NOMO-1 (cell line): Measurements from ENCODE around the gene UFSP1.
A peak's percentile ranks its signal among the peaks of the same experiment; 100 is the strongest.
"Not testable (repeated sequence)": the region's sequence is repeated elsewhere in the genome, so short reads cannot be mapped to it uniquely, and the experiment has no call there.

ENCODE experiments used
- DNase-seq, 2 experiments: peaks; one replicate each; lab custom pipeline; 2025; ENCODE audit not compliant: unreplicated experiment in 2 of 2; lab: John Stamatoyannopoulos, UW

UFSP1 gene

GRCh38 chr7:100888988-100889750 lies at the start of gene UFSP1:
Gene UFSP1 (minus strand): TSS chr7:100889715. CDS start chr7:100889271, 444 bp downstream.
- DNase-seq = no peak

DNA sequence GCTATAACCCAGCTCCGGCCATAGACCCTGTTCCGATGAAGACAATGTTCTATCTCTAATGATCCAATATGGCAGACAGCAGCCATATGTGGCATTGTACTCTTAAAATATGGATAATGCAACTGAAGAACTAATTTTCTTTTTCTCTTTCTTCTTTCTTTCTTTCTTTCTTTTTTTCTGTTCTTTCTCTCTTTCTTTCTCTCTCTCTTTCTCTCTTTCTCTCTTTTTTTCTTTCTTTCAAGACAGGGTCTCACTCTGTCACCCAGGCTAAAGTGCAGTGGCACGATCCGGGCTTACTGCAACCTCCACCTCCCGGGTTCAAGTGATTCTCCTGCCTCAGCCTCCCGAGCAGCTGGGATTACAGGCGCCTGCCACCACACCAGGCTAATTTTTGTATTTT lies 46.7 kb upstream of the UFSP1 start:
- DNase-seq = not testable (repeated sequence)

- not testable (repeated sequence) for DNase-seq
These were observed 45.9 kb upstream of the UFSP1 start for GRCh38 chr7:100935381-100935780.

GRCh38 chr7:100933734-100934133 lies 44.2 kb upstream of the UFSP1 start:
- no peak for DNase-seq

DNA sequence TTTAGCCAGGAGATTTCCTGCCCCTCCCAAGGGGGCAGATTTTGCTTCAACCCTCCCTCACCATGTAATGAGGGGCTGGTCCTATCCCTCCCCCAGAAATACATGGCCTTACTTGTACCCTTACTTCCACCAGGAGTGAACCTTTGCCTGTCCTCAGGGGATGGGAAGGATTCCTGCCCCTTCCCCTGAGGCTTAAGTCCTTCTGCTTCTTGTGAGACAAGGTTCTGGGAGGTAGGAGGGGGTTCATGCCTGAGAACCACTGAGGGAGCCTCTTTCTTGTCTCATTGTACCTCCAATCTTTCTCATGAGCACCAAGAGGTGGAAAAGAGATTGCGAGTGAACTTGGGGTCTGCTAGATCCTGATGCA lies 40.3 kb upstream of the UFSP1 start:
- no peak for DNase-seq

DNA sequence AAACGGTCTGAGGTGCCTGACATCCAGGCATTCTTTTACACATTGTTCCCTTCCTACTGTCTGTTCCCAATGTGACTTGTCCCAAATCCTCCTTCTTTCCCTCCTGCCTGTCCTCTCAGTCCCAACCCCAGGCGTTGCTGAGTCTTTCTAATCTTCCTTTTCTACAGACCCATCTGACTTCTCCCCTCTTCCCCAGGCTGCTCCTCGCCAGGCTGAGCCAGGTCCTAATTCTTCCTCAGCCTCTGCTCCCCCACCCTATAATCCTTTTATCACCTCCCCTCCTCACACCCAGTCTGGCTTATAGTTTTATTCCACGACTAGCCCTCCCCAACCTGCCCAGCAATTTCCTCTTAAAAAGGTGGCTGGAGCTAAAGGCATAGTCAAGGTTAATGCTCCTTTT lies 34.1 kb upstream of the UFSP1 start:
- DNase-seq = not testable (repeated sequence)

- no peak for DNase-seq
These were observed 31.5 kb upstream of the UFSP1 start for GRCh38 chr7:100921039-100921438.

GRCh38 chr7:100919779-100920437 lies 30.4 kb upstream of the UFSP1 start:
- DNase-seq = not testable (repeated sequence)

- DNase-seq = not testable (repeated sequence)
These were observed 29.8 kb upstream of the UFSP1 start for GRCh38 chr7:100919335-100919734.

DNA sequence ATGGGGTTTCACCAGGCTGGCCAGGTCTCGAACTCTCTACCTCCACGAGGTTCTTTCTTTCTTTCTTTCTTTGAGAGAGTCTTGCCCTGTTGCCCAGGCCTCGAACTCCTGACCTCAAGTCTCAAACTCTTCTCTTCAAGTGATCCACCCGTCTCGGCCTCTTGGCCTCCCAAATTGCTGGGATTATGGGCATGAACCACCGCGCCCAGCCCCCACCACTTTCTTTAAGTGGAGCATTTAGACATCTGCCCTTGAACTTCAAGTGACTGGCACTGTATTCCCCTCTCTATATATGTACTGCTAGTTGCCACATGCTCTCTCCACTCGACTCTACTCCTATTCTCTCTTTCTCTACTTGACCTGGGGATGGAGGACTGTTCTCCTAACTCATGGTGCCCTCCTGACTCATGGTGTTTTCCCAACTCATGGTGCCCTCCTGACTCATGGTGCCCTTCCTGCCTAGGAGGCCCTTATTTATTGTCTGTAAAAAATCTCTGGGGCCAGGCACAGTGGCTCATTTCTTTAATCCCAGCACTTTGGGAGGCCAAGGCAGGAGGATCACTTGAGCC lies 25.4 kb upstream of the UFSP1 start:
- DNase-seq = no peak

GRCh38 chr7:100914208-100914878 lies 24.8 kb upstream of the UFSP1 start:
- DNase-seq = no peak

- no peak for DNase-seq
These were observed 22.0 kb upstream of the UFSP1 start for GRCh38 chr7:100911484-100911883.

DNA sequence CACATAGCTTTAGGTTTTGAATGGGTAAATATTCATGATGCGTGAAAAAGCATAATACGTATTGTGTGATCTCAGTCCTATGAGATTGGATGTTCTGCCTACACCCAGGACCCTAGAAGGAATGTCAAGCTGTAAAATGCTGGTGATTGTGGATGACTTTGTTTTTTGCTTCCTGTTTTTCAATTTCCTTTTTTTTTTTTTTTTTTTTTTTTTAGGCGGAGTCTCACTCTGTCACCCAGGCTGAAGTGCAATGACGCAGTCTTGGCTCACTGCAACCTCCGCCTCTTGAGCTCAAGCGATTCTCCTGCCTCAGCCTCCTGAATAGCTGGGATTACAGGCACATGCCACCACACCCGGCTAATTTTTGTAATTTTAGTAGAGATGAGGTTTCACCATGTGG lies 20.9 kb upstream of the UFSP1 start:
- DNase-seq = peak; percentile 74 to 90

DNA sequence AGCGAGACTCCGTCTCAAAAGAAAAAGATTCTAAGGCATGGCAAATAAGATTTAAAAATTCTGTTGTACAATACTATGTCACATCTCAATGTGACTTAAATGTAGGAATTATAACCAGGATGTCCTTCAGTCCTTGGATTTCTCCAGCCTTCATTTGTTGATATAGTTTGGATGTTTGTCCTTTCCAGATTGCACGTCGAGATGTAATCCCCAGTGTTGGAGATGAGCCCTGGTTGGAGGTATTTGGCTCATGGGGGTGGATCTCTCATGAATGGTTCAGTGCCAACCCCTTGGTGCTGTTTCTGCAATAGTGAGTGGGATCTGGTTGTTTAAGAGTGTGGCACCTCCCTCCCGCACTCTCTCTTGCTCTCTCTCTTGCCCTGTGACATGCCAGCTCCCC lies 19.0 kb upstream of the UFSP1 start:
- no peak for DNase-seq

- DNase-seq = no peak
These were observed 13.1 kb upstream of the UFSP1 start for GRCh38 chr7:100902638-100903037.

GRCh38 chr7:100901921-100902332 lies 12.4 kb upstream of the UFSP1 start:
- DNase-seq = no peak

DNA sequence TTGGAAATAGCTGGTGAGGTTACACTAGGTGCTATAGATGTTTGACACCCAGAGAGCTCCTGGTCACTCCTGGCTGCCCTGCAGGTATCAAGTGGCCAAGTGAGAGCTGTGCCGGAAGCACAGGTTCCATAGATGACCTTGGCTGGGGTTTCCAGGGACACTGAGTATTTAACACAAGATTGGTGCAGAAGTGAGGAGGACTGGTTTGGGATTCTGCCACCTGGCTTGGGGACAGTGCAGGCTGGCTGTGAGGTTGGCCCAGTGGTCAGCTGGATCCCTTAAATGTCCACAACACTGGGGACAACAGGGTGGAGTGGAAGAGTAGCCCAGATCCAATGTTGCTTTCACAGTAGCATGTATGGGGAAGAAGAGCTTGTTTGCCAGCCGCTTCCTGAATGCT lies 11.5 kb upstream of the UFSP1 start:
- no peak for DNase-seq

- DNase-seq = no peak
These were observed 9.9 kb upstream of the UFSP1 start for GRCh38 chr7:100899432-100899831.

DNA sequence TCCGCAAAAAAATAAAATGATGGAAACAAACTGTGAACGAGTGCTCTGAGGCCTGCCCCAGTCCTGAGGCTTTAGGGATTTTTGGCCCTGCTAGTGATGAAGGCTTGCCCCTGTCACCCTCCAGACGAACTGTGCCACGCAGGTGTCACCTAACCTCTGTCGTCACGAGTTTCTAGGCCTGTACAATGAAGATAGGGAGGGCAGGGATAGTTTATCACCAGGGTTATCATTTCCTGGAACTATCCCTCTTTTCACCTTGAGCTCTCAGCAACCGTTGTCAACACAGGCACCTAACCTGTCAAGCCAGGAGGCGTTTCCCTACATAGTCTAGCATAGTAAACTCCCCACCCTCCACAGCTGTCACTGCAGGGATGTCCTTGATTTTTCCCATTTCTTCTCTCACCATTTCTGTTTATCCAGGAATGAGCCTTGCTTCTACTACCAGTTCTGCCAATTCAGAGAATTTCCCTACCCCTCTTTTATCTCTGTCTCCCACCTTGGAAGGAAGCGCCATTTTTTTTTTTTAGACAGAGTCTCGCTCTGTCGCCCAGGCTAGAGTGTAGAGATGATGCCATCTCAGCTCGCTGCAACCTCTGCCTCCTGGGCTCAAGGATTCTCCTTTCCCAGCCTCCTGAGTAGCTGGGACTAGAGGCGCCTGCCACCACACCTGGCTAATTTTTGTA lies 8.4 kb upstream of the UFSP1 start:
- DNase-seq = no peak

GRCh38 chr7:100896732-100897608 lies 7.5 kb upstream of the UFSP1 start:
- DNase-seq = peak in 1 of 2 experiments; percentile 28
